ENCODE measurements around the gene SEC22C.

DNA sequence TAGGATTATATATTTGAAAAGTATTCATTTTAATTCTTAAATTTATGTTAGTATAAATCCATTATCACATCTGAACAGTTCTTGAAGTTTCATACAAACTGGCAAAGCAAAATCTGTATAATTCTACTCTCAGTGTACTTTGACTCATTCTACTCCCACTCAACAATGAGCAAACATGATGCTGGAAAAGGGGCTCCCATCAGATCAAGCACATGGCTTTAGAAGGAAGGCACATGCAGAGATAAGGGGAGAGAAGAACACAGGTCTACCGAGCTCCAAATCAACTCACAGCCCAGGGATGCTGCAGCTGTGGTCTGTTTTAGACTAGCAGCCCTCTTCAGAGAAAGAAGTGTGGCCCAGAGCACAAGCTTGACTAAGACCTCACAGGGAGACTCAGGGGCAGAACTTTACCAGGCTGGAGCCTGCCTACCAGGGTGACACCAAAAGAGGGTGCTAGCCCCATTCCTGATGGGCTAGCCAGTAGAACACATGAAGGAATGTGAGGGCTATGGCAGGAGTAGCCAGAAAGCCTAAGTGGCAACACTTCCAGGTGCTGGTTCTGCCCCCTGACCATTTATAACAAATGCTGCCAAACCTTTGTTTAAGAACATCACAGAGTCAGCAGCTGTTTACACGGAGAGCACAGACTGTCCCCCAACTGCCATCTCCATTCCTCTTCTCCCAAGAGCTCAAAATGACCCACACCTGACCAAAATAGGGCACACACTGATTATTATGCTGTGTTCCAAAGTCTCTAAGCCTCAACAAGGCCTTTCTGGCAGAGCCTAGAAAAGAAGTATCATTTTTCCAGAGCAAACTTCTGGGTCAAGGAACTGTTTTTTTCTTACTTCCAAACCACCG, 19.5 kb downstream of the SEC22C start:
- TF ChIP-seq, protein P1, sequence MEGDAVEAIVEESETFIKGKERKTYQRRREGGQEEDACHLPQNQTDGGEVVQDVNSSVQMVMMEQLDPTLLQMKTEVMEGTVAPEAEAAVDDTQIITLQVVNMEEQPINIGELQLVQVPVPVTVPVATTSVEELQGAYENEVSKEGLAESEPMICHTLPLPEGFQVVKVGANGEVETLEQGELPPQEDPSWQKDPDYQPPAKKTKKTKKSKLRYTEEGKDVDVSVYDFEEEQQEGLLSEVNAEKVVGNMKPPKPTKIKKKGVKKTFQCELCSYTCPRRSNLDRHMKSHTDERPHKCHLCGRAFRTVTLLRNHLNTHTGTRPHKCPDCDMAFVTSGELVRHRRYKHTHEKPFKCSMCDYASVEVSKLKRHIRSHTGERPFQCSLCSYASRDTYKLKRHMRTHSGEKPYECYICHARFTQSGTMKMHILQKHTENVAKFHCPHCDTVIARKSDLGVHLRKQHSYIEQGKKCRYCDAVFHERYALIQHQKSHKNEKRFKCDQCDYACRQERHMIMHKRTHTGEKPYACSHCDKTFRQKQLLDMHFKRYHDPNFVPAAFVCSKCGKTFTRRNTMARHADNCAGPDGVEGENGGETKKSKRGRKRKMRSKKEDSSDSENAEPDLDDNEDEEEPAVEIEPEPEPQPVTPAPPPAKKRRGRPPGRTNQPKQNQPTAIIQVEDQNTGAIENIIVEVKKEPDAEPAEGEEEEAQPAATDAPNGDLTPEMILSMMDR (IDR thresholded peaks at IDR 0.05) = no peak
- TF ChIP-seq EZH2 (IDR thresholded peaks at IDR 0.05; ENCODE audit: borderline replicate concordance, insufficient read depth, low read depth, low read length, poor library complexity, severe bottlenecking) = no peak

Data from B cell (primary cell).